Stimulated activated CD8-positive, alpha-beta memory T cell treated with anti-CD3 and anti-CD28 coated beads, Interleukin-7, amount 100 ng/mL, for 48 hours (primary cell): ENCODE data around the gene TGFB2.

ENCODE experiments used
- DNase-seq, 2 donors: peaks; one replicate each; pipeline ENCODE4 v3.0.0-alpha.2; 2020; ENCODE audit warnings: low read depth in 1 of 2; ENCODE audit errors: extremely low read depth in 1 of 2

The TGFB2 gene

GRCh38 chr1:218454700-218455282 lies 109.7 kb downstream of the TGFB2 start:
- DNase-seq = no peak

- no peak for DNase-seq
Observed at GRCh38 chr1:218456444-218456843, 111.3 kb downstream of the TGFB2 start.

- no peak for DNase-seq
Observed at GRCh38 chr1:218459450-218459849, 114.3 kb downstream of the TGFB2 start.

- no peak for DNase-seq
Observed at GRCh38 chr1:218459878-218460711, 115.0 kb downstream of the TGFB2 start.

GRCh38 chr1:218461351-218461750 lies 116.2 kb downstream of the TGFB2 start:
- DNase-seq = no peak

GRCh38 chr1:218462116-218462515 lies 117.0 kb downstream of the TGFB2 start:
- no peak for DNase-seq

GRCh38 chr1:218462587-218462986 lies 117.5 kb downstream of the TGFB2 start:
- DNase-seq = no peak

GRCh38 chr1:218463194-218464156 lies 118.3 kb downstream of the TGFB2 start:
- no peak for DNase-seq

GRCh38 chr1:218464871-218465270 lies 119.7 kb downstream of the TGFB2 start:
- DNase-seq = no peak

GRCh38 chr1:218466341-218467010 lies 121.3 kb downstream of the TGFB2 start:
- no peak for DNase-seq

- no peak for DNase-seq
Observed at GRCh38 chr1:218467101-218468072, 122.3 kb downstream of the TGFB2 start.

GRCh38 chr1:218468711-218469110 lies 123.6 kb downstream of the TGFB2 start:
- DNase-seq = no peak

GRCh38 chr1:218472885-218473284 lies 127.7 kb downstream of the TGFB2 start:
- no peak for DNase-seq

- no peak for DNase-seq
Observed at GRCh38 chr1:218473522-218473921, 128.4 kb downstream of the TGFB2 start.

GRCh38 chr1:218474128-218474527 lies 129.0 kb downstream of the TGFB2 start:
- no peak for DNase-seq

GRCh38 chr1:218475275-218475674 lies 130.1 kb downstream of the TGFB2 start:
- DNase-seq = no peak

GRCh38 chr1:218475699-218476098 lies 130.6 kb downstream of the TGFB2 start:
- no peak for DNase-seq

- no peak for DNase-seq
Observed at GRCh38 chr1:218476385-218476784, 131.2 kb downstream of the TGFB2 start.

GRCh38 chr1:218478336-218478735 lies 133.2 kb downstream of the TGFB2 start:
- DNase-seq = no peak
